AG20443 (cell line): Measurements from ENCODE around the gene PAK4.
"Not testable (repeated sequence)": the region's sequence is repeated elsewhere in the genome, so short reads cannot be mapped to it uniquely, and the experiment has no call there.

Experiments
- DNase-seq: peaks from one replicate; pipeline ENCODE4 v3.0.0; 2012; ENCODE audit warnings: low spot score, mixed read lengths

PAK4 gene

GRCh38 chr19:39100500-39101166 lies 25.0 kb upstream of the PAK4 start:
- DNase-seq = peak; percentile 5

- DNase-seq = no peak
These were observed 22.4 kb upstream of the PAK4 start for GRCh38 chr19:39103151-39103550.

GRCh38 chr19:39104186-39104596 lies 21.4 kb upstream of the PAK4 start:
- DNase-seq = no peak

- peak; percentile 8 for DNase-seq
These were observed 19.4 kb upstream of the PAK4 start for GRCh38 chr19:39106194-39106593.

DNA sequence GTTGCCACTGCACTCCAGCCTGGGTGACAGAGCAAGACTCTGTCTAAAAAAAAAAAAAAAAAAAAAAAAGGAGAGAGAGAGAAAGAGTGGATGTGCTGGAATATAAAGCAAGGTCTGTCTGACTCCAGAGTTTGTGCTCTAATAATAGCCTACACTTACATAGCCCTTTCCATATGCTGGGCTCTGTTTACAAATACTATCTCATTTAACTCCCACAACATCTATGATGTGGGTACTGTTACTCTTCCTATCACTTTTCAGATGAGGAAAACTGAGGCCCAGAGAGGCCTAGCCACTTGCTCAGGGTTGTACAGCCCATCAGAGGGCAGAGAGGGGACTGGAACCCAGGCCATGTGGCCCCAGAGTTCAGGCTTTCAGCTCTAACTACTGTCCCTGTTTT lies 15.9 kb upstream of the PAK4 start:
- DNase-seq = no peak

GRCh38 chr19:39110263-39110967 lies 15.2 kb upstream of the PAK4 start:
- DNase-seq = peak; percentile 78

DNA sequence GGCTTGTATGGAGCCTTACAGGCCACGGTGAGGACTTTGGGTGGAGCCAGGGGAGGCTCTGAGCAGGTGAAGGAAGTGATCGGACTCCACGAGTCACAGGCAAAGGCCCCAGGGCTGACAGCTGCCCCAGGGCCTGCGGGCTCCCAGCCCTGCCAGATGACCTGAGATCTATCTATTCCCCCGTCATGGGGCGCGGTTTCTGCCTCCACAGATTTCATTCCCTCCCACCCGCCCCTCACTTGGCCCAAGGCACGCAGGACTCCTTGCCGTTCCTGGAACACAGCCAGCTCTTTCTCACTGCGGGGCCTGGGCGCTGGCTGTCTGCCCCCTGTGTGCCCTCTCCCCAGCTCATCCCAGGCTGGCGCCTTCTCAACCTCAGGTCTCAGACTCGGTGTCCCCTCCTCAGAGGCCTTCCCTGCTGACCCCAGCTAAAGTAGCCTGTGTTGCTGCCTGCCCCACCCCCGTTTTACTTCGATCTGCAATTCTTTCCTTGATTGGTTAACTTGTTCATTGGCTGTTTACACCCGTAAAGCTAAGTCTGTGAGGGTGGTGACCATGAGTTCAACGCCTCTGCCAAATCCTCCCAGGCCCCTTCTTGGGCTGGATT lies 13.9 kb upstream of the PAK4 start:
- no peak for DNase-seq

- DNase-seq = no peak
These were observed 13.2 kb upstream of the PAK4 start for GRCh38 chr19:39112338-39112890.

DNA sequence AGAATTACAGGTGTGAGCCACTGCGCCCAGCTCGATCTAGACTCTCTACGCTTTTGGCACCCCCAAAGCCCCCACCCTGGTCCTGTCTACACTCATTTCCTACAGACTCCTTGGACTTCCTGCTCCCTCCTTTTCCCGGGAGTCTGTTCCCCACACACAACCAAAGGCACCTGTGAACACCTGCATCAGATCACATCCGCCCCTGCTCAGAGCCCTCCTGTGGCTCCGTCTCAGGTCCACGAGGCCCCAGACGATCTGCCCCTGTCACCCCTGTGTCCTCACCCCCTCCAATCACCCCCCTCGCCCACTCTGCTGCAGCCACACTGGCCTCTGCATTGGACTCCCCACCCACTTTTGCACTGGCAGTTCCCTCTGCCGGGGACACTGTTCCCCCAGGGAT lies 12.4 kb upstream of the PAK4 start:
- DNase-seq = no peak

- no peak for DNase-seq
These were observed 10.3 kb upstream of the PAK4 start for GRCh38 chr19:39115105-39115847.

- DNase-seq = not testable (repeated sequence)
These were observed 8.6 kb upstream of the PAK4 start for GRCh38 chr19:39117023-39117422.

GRCh38 chr19:39119830-39120229 lies 5.8 kb upstream of the PAK4 start:
- no peak for DNase-seq

- DNase-seq = no peak
These were observed 2.5 kb upstream of the PAK4 start for GRCh38 chr19:39122934-39123731.

DNA sequence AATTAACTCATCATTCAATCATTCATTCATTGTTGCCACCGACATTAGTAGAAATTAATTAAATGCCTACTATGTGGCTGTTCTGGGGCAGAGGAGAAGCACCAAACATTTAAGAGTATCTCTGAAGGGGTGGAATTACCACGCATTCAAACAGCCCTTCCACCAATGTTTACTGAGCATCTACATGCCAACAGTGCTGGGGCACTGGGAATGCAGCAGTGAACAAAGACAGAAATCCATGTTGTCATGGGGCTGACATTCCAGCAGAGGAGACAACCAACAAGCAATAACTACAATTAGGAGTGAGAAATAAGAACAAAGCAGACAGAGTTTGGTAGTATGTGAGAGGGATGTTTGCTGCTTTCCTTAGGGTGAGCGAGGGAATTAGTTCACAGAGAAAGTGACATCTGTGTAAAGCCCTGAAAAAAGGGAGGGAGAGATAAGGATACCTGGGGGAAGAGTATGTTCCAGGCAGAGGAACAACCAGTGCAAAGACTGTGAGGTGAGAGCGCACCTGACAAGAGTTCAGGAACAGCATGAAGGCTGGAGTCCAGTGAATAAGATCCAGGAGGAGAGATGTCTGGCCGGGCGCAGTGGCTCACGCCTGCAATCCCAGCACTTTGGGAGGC lies 1.3 kb upstream of the PAK4 start:
- DNase-seq = no peak

- DNase-seq = no peak
These were observed 410 bp upstream of the PAK4 start for GRCh38 chr19:39125199-39125553.

- DNase-seq = peak; percentile 63
These were observed 964 bp downstream of the PAK4 start for GRCh38 chr19:39126312-39127187.

DNA sequence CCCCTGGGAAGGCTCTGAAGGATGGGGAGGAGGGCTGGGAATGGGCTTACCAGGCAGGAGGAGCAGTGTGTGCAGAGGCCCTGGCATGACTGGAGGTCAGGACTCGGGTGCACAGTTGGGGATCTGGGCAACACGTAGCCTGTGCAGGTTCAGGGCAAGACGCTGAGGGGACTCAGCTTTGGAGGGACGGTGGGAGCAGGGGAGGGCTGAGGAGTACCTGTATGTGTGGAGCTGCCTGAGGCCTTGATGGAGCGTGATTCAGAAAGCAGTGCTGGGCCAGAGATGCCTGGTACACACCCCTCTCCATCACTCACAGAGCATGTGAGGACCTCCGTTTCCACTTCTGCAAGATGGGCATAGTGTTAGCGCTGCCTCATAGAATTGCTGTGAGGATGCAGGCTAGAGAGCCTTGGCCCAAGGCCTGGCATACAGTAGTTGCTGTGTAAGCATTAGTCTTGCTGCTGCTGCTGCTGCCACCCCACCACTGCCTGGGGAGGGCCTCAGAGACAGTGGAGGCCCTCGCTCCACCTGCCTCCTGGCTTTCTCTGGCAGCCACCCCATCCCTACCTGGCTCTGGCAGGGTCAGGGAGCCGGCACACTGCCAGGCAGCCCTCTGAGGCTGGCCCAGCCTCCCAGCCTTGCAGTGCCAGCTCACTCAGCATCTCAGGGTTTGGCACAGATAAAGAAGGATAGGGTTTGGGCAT lies 2.4 kb downstream of the PAK4 start:
- DNase-seq = no peak

- DNase-seq = no peak
These were observed 3.0 kb downstream of the PAK4 start for GRCh38 chr19:39128516-39129079.

DNA sequence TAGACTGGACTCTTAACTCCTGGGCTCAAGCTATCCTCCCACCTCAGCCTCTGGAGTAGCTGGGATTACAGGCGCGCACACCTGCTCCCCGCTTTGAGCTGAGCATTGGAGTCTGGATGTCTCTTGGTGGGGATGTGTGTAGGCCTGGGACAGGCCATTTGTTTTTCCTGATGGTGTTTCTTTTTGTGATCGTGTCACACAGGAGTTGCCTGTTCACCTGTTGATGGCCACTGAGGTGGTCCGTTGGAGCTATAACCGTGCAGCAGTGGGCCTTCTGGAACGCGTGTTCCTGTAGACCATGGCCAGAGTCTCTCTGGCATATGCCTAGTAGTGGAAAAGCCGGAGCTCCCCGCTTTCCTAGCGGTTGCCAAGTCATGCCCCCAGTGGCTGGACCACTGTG lies 3.5 kb downstream of the PAK4 start:
- DNase-seq = no peak
